Colon (tissue), 2 donors: ENCODE results near the gene KAT2A.
"Not testable (repeated sequence)": the region's sequence is repeated elsewhere in the genome, so short reads cannot be mapped to it uniquely, and the experiment has no call there.

Experiments used
- FAIRE-seq: peaks from 2 replicates; lab custom pipeline; 2012; peaks lifted over from hg19 to GRCh38; lab: Jason Lieb, UNC
- donor health status: control.
- donor health status: control.

KAT2A gene

GRCh38 chr17:42120770-42121769 lies at the start of gene KAT2A:
Gene KAT2A, minus strand, starts transcription at chr17:42121367. Its CDS starts 63 bp downstream, at chr17:42121304.
- no peak for FAIRE-seq

GRCh38 chr17:42169351-42169750 lies 48.2 kb upstream of the KAT2A start:
- no peak for FAIRE-seq

GRCh38 chr17:42167807-42168206 lies 46.6 kb upstream of the KAT2A start:
- FAIRE-seq, result no peak

- FAIRE-seq, result no peak
These were observed 45.1 kb upstream of the KAT2A start for GRCh38 chr17:42166196-42166763.

GRCh38 chr17:42165751-42166150 lies 44.6 kb upstream of the KAT2A start:
- FAIRE-seq, result no peak

GRCh38 chr17:42163696-42164407 lies 42.7 kb upstream of the KAT2A start:
- FAIRE-seq, result no peak

GRCh38 chr17:42163113-42163512 lies 41.9 kb upstream of the KAT2A start:
- FAIRE-seq, result no peak

- no peak for FAIRE-seq
These were observed 39.4 kb upstream of the KAT2A start for GRCh38 chr17:42160531-42160910.

GRCh38 chr17:42159796-42160530 lies 38.8 kb upstream of the KAT2A start:
- FAIRE-seq, result no peak

- no peak for FAIRE-seq
These were observed 34.5 kb upstream of the KAT2A start for GRCh38 chr17:42155614-42156045.

- no peak for FAIRE-seq
These were observed 33.0 kb upstream of the KAT2A start for GRCh38 chr17:42153919-42154742.

- FAIRE-seq, result no peak
These were observed 25.9 kb upstream of the KAT2A start for GRCh38 chr17:42146911-42147607.

GRCh38 chr17:42143138-42143537 lies 22.0 kb upstream of the KAT2A start:
- FAIRE-seq, result not testable (repeated sequence)

- no peak for FAIRE-seq
These were observed 21.3 kb upstream of the KAT2A start for GRCh38 chr17:42142371-42142896.

- FAIRE-seq, result no peak
These were observed 20.2 kb upstream of the KAT2A start for GRCh38 chr17:42141382-42141781.

GRCh38 chr17:42140690-42141089 lies 19.5 kb upstream of the KAT2A start:
- not testable (repeated sequence) for FAIRE-seq

- no peak for FAIRE-seq
These were observed 17.8 kb upstream of the KAT2A start for GRCh38 chr17:42138749-42139492.

GRCh38 chr17:42136654-42137051 lies 15.5 kb upstream of the KAT2A start:
- no peak for FAIRE-seq
